ENCODE data around the gene FNDC5. TPM values are rescaled to one million over a fixed set of nuclear protein-coding genes. Genes with fewer than 3 reads are reported as not detected.

FNDC5 gene
- total and polyA plus RNA-seq, 9 of the 15 experiments (the other 6 are each of a cell fraction or from before 2014, with no cell fraction given): 0.06 to 2.1 (median 0.22) TPM

GRCh38 chr1:32910319-32910718, 39.6 kb upstream of the FNDC5 start:
- Histone ChIP-seq H3K4me1 (replicated peaks in 1 of 2; ENCODE audit: control insufficient read depth in 2 of 2, insufficient read depth in 2 of 2, low read length in 2 of 2) (no peaks in the 10 kb centered on the region; a peak in 2 of 5 replicates), H4K20me1 (replicated peaks; ENCODE audit: control insufficient read depth, insufficient read depth, low read length) (no peaks in the 10 kb centered on the region), H3K4me2 (ENCODE audit: insufficient read depth, low read length) (no peak overlapping the region), H3K9ac (ENCODE audit: insufficient read depth in 1 of 2, low read depth in 2 of 2, low read length in 2 of 2) (no peak overlapping the region), H3K4me3 (no peak overlapping the region), H3K36me3 (ENCODE audit: control insufficient read depth, insufficient read depth, low read length) (no peaks in the 10 kb centered on the region), H3K27ac (ENCODE audit: extremely low read depth, low read depth, low read length) (no peak overlapping the region), H2AFZ (ENCODE audit: low read depth, low read length) (no peak overlapping the region), H3K27me3 (ENCODE audit: control insufficient read depth in 2 of 2, insufficient read depth in 2 of 2, low read length in 2 of 2) (peaks cover 0 to 14% of the 10 kb centered on the region in 2 experiments; a peak in 2 of 5 replicates), H3K9me1 (ENCODE audit: control insufficient read depth, insufficient read depth, low read length) (no peaks in the 10 kb centered on the region), H3K79me2 (ENCODE audit: control insufficient read depth, insufficient read depth, low read length) (no peaks in the 10 kb centered on the region), H3K9me3 (replicated peaks; ENCODE audit: control insufficient read depth, insufficient read depth, low read depth, low read length) (peaks cover 2% of the 10 kb centered on the region; the same call in 1 of the 2 replicates)
- intact Hi-C loops (cut with micrococcal nuclease) (no loop called here), in situ Hi-C loops (cut with MboI) (no loop called here)
- WGBS (ENCODE audit: insufficient coverage, low coverage, missing lambda C conversion rate): 0% methylated on average over 5 of the region's 5 CpGs
- CTCF ChIA-PET (ENCODE audit: low intra/inter-chr PET ratio): no interaction called here
- DNase-seq (ENCODE audit: extremely low read depth in 1 of 4, low spot score in 3 of 4) (no peak), FAIRE-seq (no peak), ATAC-seq (no peak)
- 0 out of 2 replicates have a peak, but pooled peaks have one; percentile 17 for TF ChIP-seq ZNF184 (CRISPR knock-in tag; IDR thresholded peaks at IDR 0.05)
- TF ChIP-seq MAFG (tag; conservative IDR thresholded peaks at IDR 0.05): 0 out of 2 replicates have a peak, but pooled peaks have one; percentile 1
- no peak for TF ChIP-seq CEBPB (tag; IDR thresholded peaks at IDR 0.05)
- TF ChIP-seq ZNF121 (CRISPR knock-in tag; conservative IDR thresholded peaks at IDR 0.05): peak; percentile 76
- BruUV-seq (replicated peaks): no TSS peak
- POLR2A ChIA-PET: interaction anchor here (1.3 kb wide), 1 partner anchor 12 kb away, joined by 3 read pairs; no protein-coding TSS in a partner anchor

- FAIRE-seq: no peak
- H3K9me1 ChIP-seq (ENCODE audit: control insufficient read depth, insufficient read depth, low read length): no peaks in the 10 kb centered on the region
- 3% methylated on average over 4 of the region's 4 CpGs for WGBS (ENCODE audit: insufficient coverage, low coverage, missing lambda C conversion rate)
- H3K79me2 ChIP-seq (ENCODE audit: control insufficient read depth, insufficient read depth, low read length): no peaks in the 10 kb centered on the region
- POLR2A ChIA-PET: interaction anchor here (0.6 to 2.4 kb wide), 7 partner anchors 10 to 445 kb away, joined by 3 to 12 read pairs (median 3); no protein-coding TSS in a partner anchor
- no peak for DNase-seq (ENCODE audit: extremely low read depth in 1 of 4, low spot score in 3 of 4)
- in situ Hi-C loops (cut with MboI): no loop called here
- no peaks in the 10 kb centered on the region for H3K36me3 ChIP-seq (ENCODE audit: control insufficient read depth, insufficient read depth, low read length)
- H3K27ac ChIP-seq (ENCODE audit: extremely low read depth, low read depth, low read length): no peak overlapping the region
- H3K4me3 ChIP-seq: no peak overlapping the region
- H2AFZ ChIP-seq (ENCODE audit: low read depth, low read length): no peak overlapping the region
- H3K4me1 ChIP-seq (replicated peaks in 1 of 2; ENCODE audit: control insufficient read depth in 2 of 2, insufficient read depth in 2 of 2, low read length in 2 of 2): no peaks in the 10 kb centered on the region; a peak in 2 of 5 replicates
- peaks cover 2% of the 10 kb centered on the region; the same call in 1 of the 2 replicates for H3K9me3 ChIP-seq (replicated peaks; ENCODE audit: control insufficient read depth, insufficient read depth, low read depth, low read length)
- no peak overlapping the region for H3K9ac ChIP-seq (ENCODE audit: insufficient read depth in 1 of 2, low read depth in 2 of 2, low read length in 2 of 2)
- ATAC-seq: no peak
- no peak overlapping the region for H3K4me2 ChIP-seq (ENCODE audit: insufficient read depth, low read length)
- BruUV-seq (replicated peaks): no TSS peak
- peaks cover 6 to 13% of the 10 kb centered on the region in 2 experiments; a peak in 3 of 5 replicates for H3K27me3 ChIP-seq (ENCODE audit: control insufficient read depth in 2 of 2, insufficient read depth in 2 of 2, low read length in 2 of 2)
- CTCF ChIA-PET (ENCODE audit: low intra/inter-chr PET ratio): no interaction called here
- H4K20me1 ChIP-seq (replicated peaks; ENCODE audit: control insufficient read depth, insufficient read depth, low read length): no peaks in the 10 kb centered on the region
- intact Hi-C loops (cut with micrococcal nuclease): no loop called here
- TF ChIP-seq HOMEZ (CRISPR knock-in tag; IDR thresholded peaks at IDR 0.05) (no peak), NFIC (IDR thresholded peaks at IDR 0.05) (no peak), SMARCE1 (IDR thresholded peaks at IDR 0.05) (peak; percentile 19; the same call in 1 of the 2 replicates), PBX2 (CRISPR knock-in tag; IDR thresholded peaks at IDR 0.05; ENCODE audit: low read depth) (no peak), PBX2 (tag; conservative IDR thresholded peaks at IDR 0.05; ENCODE audit: low read depth) (0 out of 2 replicates have a peak, but pooled peaks have one; percentile 42)
Observed at GRCh38 chr1:32907435-32907834, 36.7 kb upstream of the FNDC5 start.

Measured in K562 (cell line).